Right atrium auricular region (tissue), 2 donors: ENCODE data around the gene CTSH. TPM values are rescaled to one million over a fixed set of nuclear protein-coding genes. Genes with fewer than 3 reads are reported as not detected.

ENCODE experiments used
- DNase-seq: peaks from one replicate; pipeline ENCODE4 v3.0.0-alpha.2; 2019; ENCODE audit warnings: low spot score
- H3K27ac ChIP-seq, 2 donors: fragments of 200-600 bp; sonication (generic); 1 replicate in 1 of 2; 2 replicates in 1 of 2; pipeline ENCODE4 v1.5.1; 2016 to 2019
- H3K27me3 ChIP-seq, 2 donors: fragments of 200-600 bp; sonication (generic); one replicate each; pipeline versions ENCODE4 v1.5.1 to v1.6.0; 2017 to 2019
- H3K36me3 ChIP-seq: fragments of 200-600 bp; sonication (generic); one replicate; pipeline ENCODE4 v1.5.1; 2016
- H3K4me1 ChIP-seq, 2 donors: fragments of 200-600 bp; sonication (generic); one replicate each; pipeline versions ENCODE4 v1.5.1 to v1.6.0; 2017 to 2019
- H3K4me3 ChIP-seq, 2 donors: fragments of 200-600 bp; sonication (generic); 1 replicate in 1 of 2; 2 replicates in 1 of 2; pipeline ENCODE4 v1.5.1; 2017 to 2019; ENCODE audit warnings: mild to moderate bottlenecking in 1 of 2, moderate library complexity in 1 of 2
- H3K9me3 ChIP-seq, 2 donors: fragments of 200-600 bp; sonication (generic); one replicate each; pipeline ENCODE4 v1.5.1; 2019
- CTCF ChIP-seq, 2 donors: fragments of 200-600 bp; sonication (generic); IDR thresholded peaks; one replicate each; pipeline ENCODE4 v1.5.1; 2019; ENCODE audit warnings: antibody characterized with exemption in 2 of 2
- total RNA-seq, 2 donors: library from RNA; depleted of rRNA; stranded (reverse); fragments of >200 nt; gene quantifications; one replicate each; pipeline ENCODE4 v1.1.0, GENCODE V29; 2016

CTSH gene
- total RNA-seq, 2 donors from 2014 or later: 51.0 to 114 TPM

GRCh38 chr15:78991476-78991875 lies 46.6 kb upstream of the CTSH start:
- no peaks in the 10 kb centered on the region for H3K36me3 ChIP-seq
- no peak for DNase-seq
- no peak for TF ChIP-seq CTCF (IDR thresholded peaks at IDR 0.05)
- H3K27ac ChIP-seq: no peak overlapping the region
- no peak overlapping the region for H3K4me3 ChIP-seq
- peaks cover 0 to 4% of the 10 kb centered on the region in 2 donors for H3K4me1 ChIP-seq
- H3K27me3 ChIP-seq: no peaks in the 10 kb centered on the region
- H3K9me3 ChIP-seq: no peaks in the 10 kb centered on the region

- no peak overlapping the region for H3K27ac ChIP-seq
- no peaks in the 10 kb centered on the region for H3K27me3 ChIP-seq
- TF ChIP-seq CTCF (IDR thresholded peaks at IDR 0.05): no peak
- H3K9me3 ChIP-seq: no peaks in the 10 kb centered on the region
- peaks cover 0 to 4% of the 10 kb centered on the region in 2 donors for H3K4me1 ChIP-seq
- no peaks in the 10 kb centered on the region for H3K36me3 ChIP-seq
- no peak for DNase-seq
- H3K4me3 ChIP-seq: no peak overlapping the region
Observed at GRCh38 chr15:78990278-78990677, 45.4 kb upstream of the CTSH start.

GRCh38 chr15:78989701-78990240 lies 44.9 kb upstream of the CTSH start:
- H3K27ac ChIP-seq: no peak overlapping the region

GRCh38 chr15:78988361-78988911 lies 43.6 kb upstream of the CTSH start:
- DNase-seq: peak; percentile 87
- Histone ChIP-seq H3K36me3 (no peaks in the 10 kb centered on the region), H3K4me3 (no peak overlapping the region), H3K4me1 (peaks cover 0 to 11% of the 10 kb centered on the region in 2 donors), H3K9me3 (no peaks in the 10 kb centered on the region), H3K27ac (peak overlapping the region; percentile 29 to 53), H3K27me3 (no peaks in the 10 kb centered on the region)
- TF ChIP-seq CTCF (IDR thresholded peaks at IDR 0.05): no peak

More at GRCh38 chr15:78989701-78990240, 44.9 kb upstream of the CTSH start:
- Histone ChIP-seq H3K9me3 (no peaks in the 10 kb centered on the region), H3K4me1 (peaks cover 0 to 4% of the 10 kb centered on the region in 2 donors), H3K27me3 (no peaks in the 10 kb centered on the region), H3K4me3 (no peak overlapping the region), H3K36me3 (no peaks in the 10 kb centered on the region)
- no peak for TF ChIP-seq CTCF (IDR thresholded peaks at IDR 0.05)
- DNase-seq: no peak

- Histone ChIP-seq H3K27me3 (no peaks in the 10 kb centered on the region), H3K27ac (peak overlapping the region; percentile 29 to 53), H3K9me3 (no peaks in the 10 kb centered on the region), H3K4me1 (peaks cover 0 to 14% of the 10 kb centered on the region in 2 donors), H3K36me3 (no peaks in the 10 kb centered on the region), H3K4me3 (no peak overlapping the region)
- no peak for TF ChIP-seq CTCF (IDR thresholded peaks at IDR 0.05)
- DNase-seq: no peak
Observed at GRCh38 chr15:78987556-78988360, 42.9 kb upstream of the CTSH start.
